Measurements from ENCODE around the gene EHBP1. TPM values are rescaled to one million over a fixed set of nuclear protein-coding genes. Genes with fewer than 3 reads are reported as not detected.

Gene EHBP1
- polyA plus RNA-seq, 3 donors = 48.1 to 60.0 (median 55.3) TPM

GRCh38 chr2:63046961-63047320 is 341.4 kb downstream of the EHBP1 start:
- no peak for DNase-seq (ENCODE audit: low read depth in 3 of 3, low spot score in 2 of 3)

- no peak for DNase-seq (ENCODE audit: low read depth in 3 of 3, low spot score in 2 of 3)
Measured at GRCh38 chr2:63047321-63048279, 342.1 kb downstream of the EHBP1 start.

- no peak for DNase-seq (ENCODE audit: low read depth in 3 of 3, low spot score in 2 of 3)
Measured at GRCh38 chr2:63048367-63049171, 343.1 kb downstream of the EHBP1 start.

- no peak for DNase-seq (ENCODE audit: low read depth in 3 of 3, low spot score in 2 of 3)
Measured at GRCh38 chr2:63049211-63049969, 343.9 kb downstream of the EHBP1 start.

- DNase-seq (ENCODE audit: low read depth in 3 of 3, low spot score in 2 of 3) = no peak
Measured at GRCh38 chr2:63049970-63050333, 344.4 kb downstream of the EHBP1 start.

- no peak for DNase-seq (ENCODE audit: low read depth in 3 of 3, low spot score in 2 of 3)
Measured at GRCh38 chr2:63050334-63051041, 345.0 kb downstream of the EHBP1 start, which contains the start of gene OTX1. Gene OTX1, plus strand, starts transcription at chr2:63050830. Its CDS starts 2,161 bp downstream, at chr2:63052991.

- DNase-seq (ENCODE audit: low read depth in 3 of 3, low spot score in 2 of 3) = no peak
Measured at GRCh38 chr2:63051042-63051794, 345.7 kb downstream of the EHBP1 start.

- no peak for DNase-seq (ENCODE audit: low read depth in 3 of 3, low spot score in 2 of 3)
Measured at GRCh38 chr2:63051795-63052333, 346.4 kb downstream of the EHBP1 start.

- DNase-seq (ENCODE audit: low read depth in 3 of 3, low spot score in 2 of 3) = no peak
Measured at GRCh38 chr2:63052411-63053080, 347.0 kb downstream of the EHBP1 start.

GRCh38 chr2:63053081-63053888 is 347.8 kb downstream of the EHBP1 start:
- no peak for DNase-seq (ENCODE audit: low read depth in 3 of 3, low spot score in 2 of 3)

- DNase-seq (ENCODE audit: low read depth in 3 of 3, low spot score in 2 of 3) = no peak
Measured at GRCh38 chr2:63053889-63054602, 348.5 kb downstream of the EHBP1 start.

GRCh38 chr2:63054841-63055225 is 349.3 kb downstream of the EHBP1 start:
- no peak for DNase-seq (ENCODE audit: low read depth in 3 of 3, low spot score in 2 of 3)

GRCh38 chr2:63055226-63056106 is 350.0 kb downstream of the EHBP1 start:
- DNase-seq (ENCODE audit: low read depth in 3 of 3, low spot score in 2 of 3) = no peak

GRCh38 chr2:63056107-63057050 is 350.9 kb downstream of the EHBP1 start:
- no peak for DNase-seq (ENCODE audit: low read depth in 3 of 3, low spot score in 2 of 3)

Data from right renal cortex interstitium (tissue), 3 donors.